Measurements from ENCODE around the gene RALGPS2. TPM values are rescaled to one million over a fixed set of nuclear protein-coding genes. Genes with fewer than 3 reads are reported as not detected.
A peak's percentile ranks its signal among the peaks of the same experiment; 100 is the strongest.

The RALGPS2 gene
- total and polyA plus RNA-seq, 2 of the 8 experiments (the other 6 are each of a cell fraction or from before 2014, with no cell fraction given), result 6.7 to 38.0 TPM

- Histone ChIP-seq H3K23me2 (ENCODE audit: low read depth, low read length) (no peaks in the 10 kb centered on the region), H3K4me2 (ENCODE audit: insufficient read depth in 1 of 2, low read depth in 2 of 2, low read length in 2 of 2) (no peak overlapping the region), H2BK15ac (ENCODE audit: low read length) (no peak overlapping the region), H3K4me3 (ENCODE audit: extremely low read depth in 1 of 4, insufficient read depth in 2 of 4, low read depth in 3 of 4, low read length in 4 of 4) (no peak overlapping the region), H3K79me2 (ENCODE audit: control insufficient read depth in 1 of 2, insufficient read depth in 2 of 2, low read length in 2 of 2) (no peaks in the 10 kb centered on the region), H3K23ac (ENCODE audit: insufficient read length) (no peak overlapping the region), H3K27me3 (replicated peaks in 1 of 4; ENCODE audit: control insufficient read depth in 3 of 4, extremely low read depth in 1 of 4, insufficient read depth in 3 of 4, low read length in 3 of 4) (no peaks in the 10 kb centered on the region), H3K9ac (replicated peaks in 1 of 4; ENCODE audit: extremely low read depth in 1 of 4, low read depth in 3 of 4, low read length in 3 of 4) (no peak overlapping the region), H2BK12ac (ENCODE audit: low read depth, low read length) (no peak overlapping the region), H4K8ac (ENCODE audit: extremely low read depth, insufficient read depth, low read length) (no peak overlapping the region), H3K4me1 (replicated peaks in 1 of 4; ENCODE audit: control insufficient read depth in 3 of 4, insufficient read depth in 4 of 4, low read length in 3 of 4) (no peaks in the 10 kb centered on the region), H2AFZ (ENCODE audit: low read length) (no peak overlapping the region), H2BK120ac (replicated peaks; ENCODE audit: low read depth, low read length) (no peak overlapping the region), H3K14ac (ENCODE audit: insufficient read length) (no peak overlapping the region), H4K20me1 (replicated peaks in 1 of 2; ENCODE audit: control insufficient read depth in 1 of 2, insufficient read depth in 2 of 2, low read length in 2 of 2) (no peaks in the 10 kb centered on the region), H2BK5ac (ENCODE audit: low read depth, low read length) (no peak overlapping the region), H3K4ac (replicated peaks; ENCODE audit: insufficient read length, low read depth, low read length) (no peak overlapping the region), H3K27ac (ENCODE audit: low read depth, low read length) (no peak overlapping the region), H3K18ac (ENCODE audit: extremely low read depth, low read length) (no peak overlapping the region), H2BK20ac (ENCODE audit: low read length) (no peak overlapping the region), H3K56ac (replicated peaks; ENCODE audit: insufficient read length, low read depth, low read length) (no peak overlapping the region), H3K9me3 (ENCODE audit: insufficient read depth in 2 of 2, low read depth in 1 of 2, low read length in 1 of 2) (no peaks in the 10 kb centered on the region), H4K91ac (replicated peaks; ENCODE audit: insufficient read length, low read length) (no peak overlapping the region), H3K79me1 (ENCODE audit: low read depth, low read length) (no peaks in the 10 kb centered on the region), H3K36me3 (ENCODE audit: control insufficient read depth in 2 of 4, insufficient read depth in 4 of 4, low read length in 3 of 4) (no peaks in the 10 kb centered on the region; a peak in 1 of 8 replicates), H4K5ac (ENCODE audit: insufficient read length, low read depth, low read length) (no peak overlapping the region), H2AK5ac (ENCODE audit: low read depth, low read length) (no peak overlapping the region)
- 90% methylated on average over 2 of the region's 2 CpGs; no CpG with 5 or more reads in 1 of the 2 experiments for WGBS, 2 experiments (ENCODE audit: extremely low coverage in 1 of 2, insufficient coverage in 1 of 2, insufficient read length in 1 of 2, insufficient replicate concordance in 2 of 2, low coverage in 1 of 2, low lambda C conversion rate in 2 of 2, missing lambda C conversion rate in 1 of 2)
- CTCF ChIA-PET (ENCODE audit: partially characterized antibody), result interaction anchor here (0.7 to 2.4 kb wide), 2 partner anchors 205 kb away, joined by 4 to 9 read pairs; no protein-coding TSS in a partner anchor
- no peak for FAIRE-seq
- TF ChIP-seq CEBPB (IDR thresholded peaks at IDR 0.05; ENCODE audit: low read depth, low read length) (peak; percentile 66), GTF2F1 (IDR thresholded peaks at IDR 0.05; ENCODE audit: borderline replicate concordance, low read depth, low read length) (no peak)
- POLR2A ChIA-PET (ENCODE audit: partially characterized antibody), result no interaction called here
- no peak for DNase-seq (ENCODE audit: low read depth in 1 of 2, low spot score in 2 of 2)
These were observed 72.5 kb downstream of the RALGPS2 start for GRCh38 chr1:178797590-178797989.
